ENCODE data around the gene VWA5B2.

The VWA5B2 gene

DNA sequence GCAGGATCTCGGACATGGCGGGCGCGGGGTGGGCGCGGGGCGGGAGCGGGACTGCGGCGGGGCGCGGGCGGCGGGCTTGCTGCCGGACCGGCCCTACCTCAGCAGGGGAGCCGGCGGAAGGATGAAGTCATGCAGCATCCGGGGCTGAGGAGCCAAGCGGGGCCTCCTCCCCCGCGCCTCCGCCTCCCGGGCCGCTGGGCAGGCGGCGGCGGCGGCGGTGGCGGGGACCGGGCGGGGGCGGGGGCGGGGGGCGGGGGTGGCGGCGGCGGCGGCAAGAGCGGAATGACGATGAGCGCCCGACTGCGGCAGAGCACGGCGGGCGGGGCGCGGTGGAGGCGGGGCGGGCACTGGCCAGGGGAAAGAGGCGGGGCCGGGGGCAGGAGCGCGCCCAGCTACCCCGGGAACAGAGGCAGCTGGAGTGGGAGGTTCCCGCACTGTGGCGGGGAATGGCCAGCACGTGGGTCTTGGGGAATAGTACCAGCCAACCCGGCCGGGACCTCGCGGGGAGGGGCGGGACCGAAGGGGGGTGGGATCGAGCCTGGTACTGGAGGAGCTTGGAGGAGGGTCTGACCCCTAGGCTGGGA, 32.0 kb downstream of the VWA5B2 start, which contains the start of gene CAMK2N2:
TSS of gene CAMK2N2 (minus strand) at position 284 of the 584 bp plus-strand sequence. CDS start at position 16, 268 bp downstream.
- TF ChIP-seq TAF1 (IDR thresholded peaks at IDR 0.05; ENCODE audit: low read depth) (no peak), TCF12 (IDR thresholded peaks at IDR 0.05; ENCODE audit: low read depth) (no peak; the same call in 1 of the 2 replicates), NFIC (IDR thresholded peaks at IDR 0.05) (no peak), YY1 (IDR thresholded peaks at IDR 0.05; ENCODE audit: low read depth) (no peak), FOXM1 (IDR thresholded peaks at IDR 0.05; ENCODE audit: borderline replicate concordance, low read depth) (no peak), TEAD4 (IDR thresholded peaks at IDR 0.05) (no peak), EP300 (IDR thresholded peaks at IDR 0.05; ENCODE audit: borderline replicate concordance) (no peak), EGR1 (IDR thresholded peaks at IDR 0.05) (peak; percentile 63), RAD21 (IDR thresholded peaks at IDR 0.05; ENCODE audit: low read depth) (no peak), CEBPB (IDR thresholded peaks at IDR 0.05) (no peak), CREB1 (IDR thresholded peaks at IDR 0.05; ENCODE audit: low read depth) (no peak), ZBTB7A (IDR thresholded peaks at IDR 0.05; ENCODE audit: low read depth) (no peak)
- TF ChIP-seq, protein P1, sequence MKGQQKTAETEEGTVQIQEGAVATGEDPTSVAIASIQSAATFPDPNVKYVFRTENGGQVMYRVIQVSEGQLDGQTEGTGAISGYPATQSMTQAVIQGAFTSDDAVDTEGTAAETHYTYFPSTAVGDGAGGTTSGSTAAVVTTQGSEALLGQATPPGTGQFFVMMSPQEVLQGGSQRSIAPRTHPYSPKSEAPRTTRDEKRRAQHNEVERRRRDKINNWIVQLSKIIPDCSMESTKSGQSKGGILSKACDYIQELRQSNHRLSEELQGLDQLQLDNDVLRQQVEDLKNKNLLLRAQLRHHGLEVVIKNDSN (IDR thresholded peaks at IDR 0.05): peak; percentile 87
- TF ChIP-seq, protein P2, sequence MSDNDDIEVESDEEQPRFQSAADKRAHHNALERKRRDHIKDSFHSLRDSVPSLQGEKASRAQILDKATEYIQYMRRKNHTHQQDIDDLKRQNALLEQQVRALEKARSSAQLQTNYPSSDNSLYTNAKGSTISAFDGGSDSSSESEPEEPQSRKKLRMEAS (IDR thresholded peaks at IDR 0.05): peak; percentile 94
- TF ChIP-seq, protein P3, sequence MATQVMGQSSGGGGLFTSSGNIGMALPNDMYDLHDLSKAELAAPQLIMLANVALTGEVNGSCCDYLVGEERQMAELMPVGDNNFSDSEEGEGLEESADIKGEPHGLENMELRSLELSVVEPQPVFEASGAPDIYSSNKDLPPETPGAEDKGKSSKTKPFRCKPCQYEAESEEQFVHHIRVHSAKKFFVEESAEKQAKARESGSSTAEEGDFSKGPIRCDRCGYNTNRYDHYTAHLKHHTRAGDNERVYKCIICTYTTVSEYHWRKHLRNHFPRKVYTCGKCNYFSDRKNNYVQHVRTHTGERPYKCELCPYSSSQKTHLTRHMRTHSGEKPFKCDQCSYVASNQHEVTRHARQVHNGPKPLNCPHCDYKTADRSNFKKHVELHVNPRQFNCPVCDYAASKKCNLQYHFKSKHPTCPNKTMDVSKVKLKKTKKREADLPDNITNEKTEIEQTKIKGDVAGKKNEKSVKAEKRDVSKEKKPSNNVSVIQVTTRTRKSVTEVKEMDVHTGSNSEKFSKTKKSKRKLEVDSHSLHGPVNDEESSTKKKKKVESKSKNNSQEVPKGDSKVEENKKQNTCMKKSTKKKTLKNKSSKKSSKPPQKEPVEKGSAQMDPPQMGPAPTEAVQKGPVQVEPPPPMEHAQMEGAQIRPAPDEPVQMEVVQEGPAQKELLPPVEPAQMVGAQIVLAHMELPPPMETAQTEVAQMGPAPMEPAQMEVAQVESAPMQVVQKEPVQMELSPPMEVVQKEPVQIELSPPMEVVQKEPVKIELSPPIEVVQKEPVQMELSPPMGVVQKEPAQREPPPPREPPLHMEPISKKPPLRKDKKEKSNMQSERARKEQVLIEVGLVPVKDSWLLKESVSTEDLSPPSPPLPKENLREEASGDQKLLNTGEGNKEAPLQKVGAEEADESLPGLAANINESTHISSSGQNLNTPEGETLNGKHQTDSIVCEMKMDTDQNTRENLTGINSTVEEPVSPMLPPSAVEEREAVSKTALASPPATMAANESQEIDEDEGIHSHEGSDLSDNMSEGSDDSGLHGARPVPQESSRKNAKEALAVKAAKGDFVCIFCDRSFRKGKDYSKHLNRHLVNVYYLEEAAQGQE (IDR thresholded peaks at IDR 0.05; ENCODE audit: low read depth): no peak

DNA sequence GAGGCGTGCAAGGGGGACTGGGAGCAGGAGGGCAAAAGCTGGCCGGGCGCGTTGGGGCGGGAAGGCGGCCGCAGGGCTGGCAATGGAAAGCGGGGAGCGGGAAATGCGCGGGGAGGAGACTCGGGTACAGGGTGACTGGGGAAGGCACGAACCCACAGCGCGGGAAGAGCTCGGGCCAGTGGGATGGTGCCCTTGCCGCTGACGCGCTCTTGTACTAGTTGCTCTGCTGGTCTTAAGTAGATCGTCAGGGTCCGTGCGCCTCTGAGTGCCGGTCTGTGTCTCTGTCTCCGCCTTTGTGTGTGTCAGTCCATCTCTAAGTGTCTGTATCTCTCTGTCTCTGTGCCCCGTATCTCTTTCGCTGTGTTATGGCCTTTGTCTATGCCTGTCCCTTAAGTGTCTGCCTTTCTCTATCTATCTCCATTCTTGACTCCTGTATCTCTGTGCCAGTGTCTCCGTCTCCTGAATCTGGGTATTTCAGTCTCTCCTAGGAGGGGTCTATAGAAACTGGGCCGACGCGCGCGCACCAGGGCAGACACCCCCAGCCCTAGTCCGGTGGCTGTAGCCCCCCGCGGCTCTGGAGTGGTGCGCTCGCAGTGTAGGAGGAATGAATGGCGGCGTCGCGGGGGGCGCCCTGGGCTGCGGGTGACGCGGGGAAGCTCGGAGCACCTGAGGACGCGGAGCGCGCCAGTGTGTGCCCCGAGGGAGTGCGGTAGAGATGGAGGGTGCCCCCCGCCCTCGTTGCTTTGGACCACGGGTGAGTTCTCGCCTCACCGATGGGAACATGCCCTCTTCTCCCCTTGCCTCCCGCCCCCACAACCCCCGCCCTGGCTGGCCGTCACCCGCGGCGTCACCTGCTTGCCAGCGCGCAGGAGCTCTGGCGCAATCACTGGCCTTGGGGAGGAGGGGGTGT, 32.7 kb downstream of the VWA5B2 start:
- TF ChIP-seq CEBPB (IDR thresholded peaks at IDR 0.05): peak; percentile 93
- TF ChIP-seq CREB1 (IDR thresholded peaks at IDR 0.05; ENCODE audit: low read depth): no peak; the same call in 1 of the 2 replicates
- TF ChIP-seq YY1 (IDR thresholded peaks at IDR 0.05; ENCODE audit: low read depth): peak; percentile 38
- TF ChIP-seq EP300 (IDR thresholded peaks at IDR 0.05; ENCODE audit: borderline replicate concordance): no peak
- no peak for TF ChIP-seq TCF12 (IDR thresholded peaks at IDR 0.05; ENCODE audit: low read depth)
- TF ChIP-seq NFIC (IDR thresholded peaks at IDR 0.05): 0 out of 2 replicates have a peak, but pooled peaks have one; percentile 5
- TF ChIP-seq, protein P3 (IDR thresholded peaks at IDR 0.05; ENCODE audit: low read depth): no peak
- TF ChIP-seq, protein P2 (IDR thresholded peaks at IDR 0.05): peak; percentile 56
- TF ChIP-seq ZBTB7A (IDR thresholded peaks at IDR 0.05; ENCODE audit: low read depth): peak; percentile 67
- TF ChIP-seq, protein P1 (IDR thresholded peaks at IDR 0.05): no peak
- TF ChIP-seq RAD21 (IDR thresholded peaks at IDR 0.05; ENCODE audit: low read depth): no peak
- TF ChIP-seq TEAD4 (IDR thresholded peaks at IDR 0.05): no peak
- peak; percentile 42; the same call in 1 of the 2 replicates for TF ChIP-seq EGR1 (IDR thresholded peaks at IDR 0.05)
- TF ChIP-seq TAF1 (IDR thresholded peaks at IDR 0.05; ENCODE audit: low read depth): peak; percentile 49; the same call in 1 of the 2 replicates
- TF ChIP-seq FOXM1 (IDR thresholded peaks at IDR 0.05; ENCODE audit: borderline replicate concordance, low read depth): no peak

DNA sequence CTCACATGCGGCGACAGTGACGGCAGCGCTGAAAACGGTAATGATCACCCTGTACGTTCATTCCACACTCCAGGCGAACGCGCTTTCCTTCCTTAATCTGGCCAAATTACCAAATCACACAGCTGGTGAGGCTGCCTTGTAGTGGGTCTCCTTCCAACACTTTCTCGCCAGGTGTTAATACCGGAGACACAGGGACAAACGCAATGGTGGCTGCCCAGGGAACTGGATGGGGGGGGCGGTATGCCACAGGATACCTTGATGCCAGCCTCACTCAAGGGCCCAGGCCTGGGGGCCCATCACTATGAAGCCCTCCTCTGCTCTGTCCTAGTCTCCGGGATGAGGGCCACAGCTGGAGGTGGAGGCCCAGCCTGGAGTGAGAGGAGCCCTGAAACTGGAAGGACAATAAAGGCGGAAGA, 33.4 kb downstream of the VWA5B2 start:
- TF ChIP-seq EGR1 (IDR thresholded peaks at IDR 0.05): no peak
- no peak for TF ChIP-seq TEAD4 (IDR thresholded peaks at IDR 0.05)
- no peak for TF ChIP-seq EP300 (IDR thresholded peaks at IDR 0.05; ENCODE audit: borderline replicate concordance)
- TF ChIP-seq, protein P2 (IDR thresholded peaks at IDR 0.05): peak; percentile 81; the same call in 1 of the 2 replicates
- TF ChIP-seq TAF1 (IDR thresholded peaks at IDR 0.05; ENCODE audit: low read depth): no peak

DNA sequence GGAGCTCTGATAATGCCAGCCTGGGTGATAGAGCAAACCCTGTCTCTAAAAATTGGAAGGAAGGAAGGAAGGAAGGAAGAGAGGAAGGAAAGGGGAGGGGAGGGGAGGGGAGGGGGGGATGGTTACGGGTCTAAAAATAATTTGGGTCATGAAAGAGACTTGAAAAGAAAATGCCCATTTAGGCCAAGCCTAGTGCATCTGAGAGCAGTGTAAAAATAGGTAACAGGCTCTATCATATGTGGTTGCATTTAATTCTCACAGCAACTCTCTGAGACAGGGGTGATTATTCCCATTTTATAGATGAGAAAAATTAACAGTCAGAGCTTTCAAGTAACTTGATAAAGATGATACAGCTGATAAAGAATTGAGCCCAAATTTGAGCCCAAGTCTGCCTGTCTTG, 42.9 kb downstream of the VWA5B2 start:
- TF ChIP-seq RAD21 (IDR thresholded peaks at IDR 0.05; ENCODE audit: low read depth) (no peak), NFIC (IDR thresholded peaks at IDR 0.05) (no peak), TEAD4 (IDR thresholded peaks at IDR 0.05) (no peak), ZBTB7A (IDR thresholded peaks at IDR 0.05; ENCODE audit: low read depth) (no peak), YY1 (IDR thresholded peaks at IDR 0.05; ENCODE audit: low read depth) (no peak), CREB1 (IDR thresholded peaks at IDR 0.05; ENCODE audit: low read depth) (no peak), EP300 (IDR thresholded peaks at IDR 0.05; ENCODE audit: borderline replicate concordance) (no peak), EGR1 (IDR thresholded peaks at IDR 0.05) (no peak), CEBPB (IDR thresholded peaks at IDR 0.05) (no peak), TCF12 (IDR thresholded peaks at IDR 0.05; ENCODE audit: low read depth) (no peak), TAF1 (IDR thresholded peaks at IDR 0.05; ENCODE audit: low read depth) (no peak), FOXM1 (IDR thresholded peaks at IDR 0.05; ENCODE audit: borderline replicate concordance, low read depth) (no peak)
- TF ChIP-seq, protein P1 (IDR thresholded peaks at IDR 0.05): no peak
- TF ChIP-seq, protein P3 (IDR thresholded peaks at IDR 0.05; ENCODE audit: low read depth): no peak
- TF ChIP-seq, protein P2 (IDR thresholded peaks at IDR 0.05): no peak
